OCI-LY1 (cell line): Measurements from ENCODE around the gene PTPRF.

Source experiments
- H2AFZ ChIP-seq: fragments of 200-600 bp; sonication (generic), shearing (Covaris generic); 2 replicates; pipeline ENCODE4 v1.6.0; 2014; ENCODE audit warnings: antibody characterized with exemption, mild to moderate bottlenecking, low read length
- H3F3A ChIP-seq: fragments of 200-600 bp; sonication (generic), shearing (Covaris generic); 2 replicates; pipeline ENCODE4 v1.6.0; 2014; ENCODE audit warnings: mild to moderate bottlenecking, antibody characterized with exemption, low read length, moderate library complexity; ENCODE audit not compliant: insufficient read depth
- H3K27ac ChIP-seq: fragments of 200-600 bp; sonication (generic); 2 replicates; pipeline ENCODE4 v1.5.1; 2014; ENCODE audit warnings: low read length, mixed run types, mild to moderate bottlenecking, low read depth; ENCODE audit not compliant: poor library complexity, severe bottlenecking
- H3K27me3 ChIP-seq: fragments of 200-600 bp; sonication (generic); 2 replicates; pipeline ENCODE4 v1.6.0; 2014; ENCODE audit warnings: antibody characterized with exemption, mild to moderate bottlenecking, low read length, moderate library complexity; ENCODE audit not compliant: insufficient read depth
- H3K36me3 ChIP-seq: fragments of 200-600 bp; sonication (generic); 2 replicates; pipeline ENCODE4 v1.6.1; 2014; ENCODE audit warnings: mild to moderate bottlenecking, antibody characterized with exemption, low read length, moderate library complexity, mixed read lengths; ENCODE audit not compliant: insufficient read depth
- H3K4me1 ChIP-seq: fragments of 200-600 bp; sonication (generic); 2 replicates; pipeline ENCODE4 v1.5.1; 2014; ENCODE audit warnings: mild to moderate bottlenecking, low read length, moderate library complexity; ENCODE audit not compliant: insufficient read depth, severe bottlenecking
- H3K4me2 ChIP-seq: fragments of 200-600 bp; sonication (generic), shearing (Covaris generic); 2 replicates; pipeline ENCODE4 v1.6.1; 2014; ENCODE audit warnings: low read length
- H3K4me3 ChIP-seq: fragments of 200-600 bp; sonication (generic); 2 replicates; pipeline ENCODE4 v1.5.1; 2014; ENCODE audit warnings: low read length, low read depth, mild to moderate bottlenecking, mixed read lengths; ENCODE audit not compliant: poor library complexity, severe bottlenecking
- H3K79me2 ChIP-seq: fragments of 200-600 bp; shearing (Covaris generic); 2 replicates; pipeline ENCODE4 v1.6.1; 2016; ENCODE audit warnings: mixed run types, low read length, mixed read lengths; ENCODE audit not compliant: insufficient read depth
- H3K9ac ChIP-seq: fragments of 200-600 bp; sonication (generic), shearing (Covaris generic); 2 replicates; pipeline ENCODE4 v1.6.1; 2014; ENCODE audit warnings: mild to moderate bottlenecking, low read length, mixed read lengths
- H3K9me2 ChIP-seq: fragments of 200-600 bp; sonication (generic), shearing (Covaris generic); 2 replicates; pipeline ENCODE4 v1.6.1; 2014; ENCODE audit warnings: low read depth, mild to moderate bottlenecking, low read length, mixed read lengths
- H3K9me3 ChIP-seq: fragments of 200-600 bp; shearing (Covaris generic); 2 replicates; pipeline ENCODE4 v1.6.1; 2014; ENCODE audit warnings: low read length, mixed read lengths
- H4K20me1 ChIP-seq: fragments of 200-600 bp; sonication (generic), shearing (Covaris generic); 2 replicates; pipeline ENCODE4 v1.6.0; 2016; ENCODE audit warnings: mild to moderate bottlenecking, low read length; ENCODE audit not compliant: insufficient read depth
- CTCF ChIP-seq: fragments of 200-600 bp; sonication (generic), shearing (Covaris generic); IDR thresholded peaks from 2 replicates; pipeline ENCODE4 v1.5.1; 2017; ENCODE audit warnings: mild to moderate bottlenecking, antibody characterized with exemption, low read length, moderate library complexity, mixed read lengths
- EZH2 ChIP-seq: fragments of 200-600 bp; sonication (generic), shearing (Covaris generic); IDR thresholded peaks from 2 replicates; pipeline ENCODE4 v1.8.0; 2017; ENCODE audit warnings: borderline replicate concordance, mixed run types, mild to moderate bottlenecking, antibody characterized with exemption, low read length, moderate library complexity, mixed read lengths

The PTPRF gene

DNA sequence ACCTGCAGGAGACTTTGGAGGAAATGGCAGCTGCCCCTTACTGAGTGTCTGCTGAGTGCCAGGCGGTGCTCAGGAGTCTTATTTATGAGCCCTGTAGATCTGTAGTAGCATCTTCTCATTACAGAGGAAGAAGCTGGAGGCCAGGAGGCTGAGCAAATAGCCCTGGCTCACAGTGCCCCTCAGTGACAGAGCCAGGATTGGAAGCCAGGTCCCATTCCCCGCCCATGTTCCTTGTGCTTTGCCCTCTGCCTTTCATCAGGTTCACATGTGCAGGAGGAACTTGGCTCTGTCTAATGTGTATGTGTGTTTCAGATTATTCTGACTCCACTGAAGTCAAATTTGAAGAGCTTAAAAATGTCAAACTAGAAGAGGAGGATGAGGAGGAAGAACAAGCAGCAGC, 140.5 kb downstream of the PTPRF start:
- Histone ChIP-seq H3K27me3 (no peaks in the 10 kb centered on the region), H3K27ac (no peak overlapping the region), H2AFZ (no peak overlapping the region), H4K20me1 (no peaks in the 10 kb centered on the region), H3K9me3 (no peaks in the 10 kb centered on the region), H3K4me3 (no peak overlapping the region), H3K36me3 (peaks cover 89% of the 10 kb centered on the region), H3K4me1 (no peaks in the 10 kb centered on the region), H3K9ac (no peak overlapping the region), H3K9me2 (no peaks in the 10 kb centered on the region), H3F3A (no peaks in the 10 kb centered on the region), H3K79me2 (no peaks in the 10 kb centered on the region), H3K4me2 (no peak overlapping the region)
- no peak for TF ChIP-seq CTCF
- no peak for TF ChIP-seq EZH2

- no peaks in the 10 kb centered on the region for H3F3A ChIP-seq
- H3K9ac ChIP-seq: no peak overlapping the region
- no peaks in the 10 kb centered on the region for H3K9me2 ChIP-seq
- no peaks in the 10 kb centered on the region for H3K27me3 ChIP-seq
- no peak overlapping the region for H2AFZ ChIP-seq
- H3K4me2 ChIP-seq: no peak overlapping the region
- TF ChIP-seq EZH2: no peak
- TF ChIP-seq CTCF: no peak
- H3K36me3 ChIP-seq: peaks cover 83% of the 10 kb centered on the region
- H3K9me3 ChIP-seq: no peaks in the 10 kb centered on the region
- no peaks in the 10 kb centered on the region for H3K4me1 ChIP-seq
- H4K20me1 ChIP-seq: no peaks in the 10 kb centered on the region
- no peak overlapping the region for H3K4me3 ChIP-seq
- no peaks in the 10 kb centered on the region for H3K79me2 ChIP-seq
- no peak overlapping the region for H3K27ac ChIP-seq
Measured at GRCh38 chr1:43671626-43672330, 141.1 kb downstream of the PTPRF start.

GRCh38 chr1:43673261-43673660, 142.6 kb downstream of the PTPRF start:
- H3K9me2 ChIP-seq: no peaks in the 10 kb centered on the region
- no peaks in the 10 kb centered on the region for H3K27me3 ChIP-seq
- H3K4me2 ChIP-seq: no peak overlapping the region
- TF ChIP-seq EZH2 (no peak), CTCF (no peak)
- H2AFZ ChIP-seq: no peak overlapping the region
- no peak overlapping the region for H3K4me3 ChIP-seq
- H3K9me3 ChIP-seq: no peaks in the 10 kb centered on the region
- no peaks in the 10 kb centered on the region for H3K4me1 ChIP-seq
- peaks cover 79% of the 10 kb centered on the region for H3K36me3 ChIP-seq
- no peaks in the 10 kb centered on the region for H3K79me2 ChIP-seq
- H4K20me1 ChIP-seq: no peaks in the 10 kb centered on the region
- no peaks in the 10 kb centered on the region for H3F3A ChIP-seq
- no peak overlapping the region for H3K27ac ChIP-seq
- H3K9ac ChIP-seq: no peak overlapping the region
